Ascending aorta (tissue), 2 donors: Measurements from ENCODE around the gene KLK5. TPM values are rescaled to one million over a fixed set of nuclear protein-coding genes. Genes with fewer than 3 reads are reported as not detected.

Experiments
- DNase-seq, 2 donors: peaks; one replicate each; pipeline ENCODE4 v3.0.0-alpha.2; 2019; ENCODE audit warnings: low spot score in 2 of 2
- H3K27ac ChIP-seq, 2 donors: fragments of 200-600 bp; sonication (generic); one replicate each; pipeline ENCODE4 v1.5.1; 2016 to 2017; ENCODE audit warnings: mild to moderate bottlenecking in 1 of 2
- H3K27me3 ChIP-seq: fragments of 200-600 bp; sonication (generic); one replicate; pipeline ENCODE4 v1.5.1; 2017
- H3K36me3 ChIP-seq, 2 donors: fragments of 200-600 bp; sonication (generic); one replicate each; pipeline ENCODE4 v1.5.1; 2016
- H3K4me1 ChIP-seq, 2 donors: fragments of 200-600 bp; sonication (generic); one replicate each; pipeline ENCODE4 v1.5.1; 2016 to 2017; ENCODE audit warnings: mild to moderate bottlenecking in 1 of 2
- H3K4me3 ChIP-seq, 2 donors: fragments of 200-600 bp; sonication (generic); one replicate each; pipeline ENCODE4 v1.5.1; 2016 to 2017; ENCODE audit warnings: mild to moderate bottlenecking in 1 of 2
- H3K9me3 ChIP-seq, 2 donors: fragments of 200-600 bp; sonication (generic); one replicate each; pipeline ENCODE4 v1.5.1; 2016
- intact Hi-C: fragments of 100-400 bp; cut with DNase I; formaldehyde crosslinking; loops from one replicate; pipeline ENCODE4 v1.15.1; 2023
- total RNA-seq: library from RNA; depleted of rRNA; stranded (reverse); fragments of >200 nt; gene quantifications from one replicate; pipeline ENCODE4 v1.1.0, GENCODE V29; 2016
- TF ChIP-seq, protein P1 (sequence below), 3 experiments: fragments of 200-600 bp in 2 of 3; fragments of 450-650 bp in 1 of 3; sonication (generic) in 2 of 3; IDR thresholded peaks; one replicate each; pipeline ENCODE4 v1.5.1; 2016 to 2019; ENCODE audit warnings: antibody characterized with exemption in 3 of 3, mild to moderate bottlenecking in 1 of 3, moderate library complexity in 1 of 3

KLK5 gene
- total RNA-seq, 1 donor from 2014 or later = not detected

- Histone ChIP-seq H3K27ac (no peak overlapping the region), H3K4me1 (no peaks in the 10 kb centered on the region), H3K9me3 (no peaks in the 10 kb centered on the region), H3K36me3 (no peaks in the 10 kb centered on the region), H3K27me3 (no peaks in the 10 kb centered on the region), H3K4me3 (no peak overlapping the region)
- DNase-seq = no peak
- TF ChIP-seq, protein P1, sequence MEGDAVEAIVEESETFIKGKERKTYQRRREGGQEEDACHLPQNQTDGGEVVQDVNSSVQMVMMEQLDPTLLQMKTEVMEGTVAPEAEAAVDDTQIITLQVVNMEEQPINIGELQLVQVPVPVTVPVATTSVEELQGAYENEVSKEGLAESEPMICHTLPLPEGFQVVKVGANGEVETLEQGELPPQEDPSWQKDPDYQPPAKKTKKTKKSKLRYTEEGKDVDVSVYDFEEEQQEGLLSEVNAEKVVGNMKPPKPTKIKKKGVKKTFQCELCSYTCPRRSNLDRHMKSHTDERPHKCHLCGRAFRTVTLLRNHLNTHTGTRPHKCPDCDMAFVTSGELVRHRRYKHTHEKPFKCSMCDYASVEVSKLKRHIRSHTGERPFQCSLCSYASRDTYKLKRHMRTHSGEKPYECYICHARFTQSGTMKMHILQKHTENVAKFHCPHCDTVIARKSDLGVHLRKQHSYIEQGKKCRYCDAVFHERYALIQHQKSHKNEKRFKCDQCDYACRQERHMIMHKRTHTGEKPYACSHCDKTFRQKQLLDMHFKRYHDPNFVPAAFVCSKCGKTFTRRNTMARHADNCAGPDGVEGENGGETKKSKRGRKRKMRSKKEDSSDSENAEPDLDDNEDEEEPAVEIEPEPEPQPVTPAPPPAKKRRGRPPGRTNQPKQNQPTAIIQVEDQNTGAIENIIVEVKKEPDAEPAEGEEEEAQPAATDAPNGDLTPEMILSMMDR (IDR thresholded peaks at IDR 0.05) = no peak
- intact Hi-C loops = no loop called here
Measured at GRCh38 chr19:50916069-50916468, 36.8 kb downstream of the KLK5 start.

DNA sequence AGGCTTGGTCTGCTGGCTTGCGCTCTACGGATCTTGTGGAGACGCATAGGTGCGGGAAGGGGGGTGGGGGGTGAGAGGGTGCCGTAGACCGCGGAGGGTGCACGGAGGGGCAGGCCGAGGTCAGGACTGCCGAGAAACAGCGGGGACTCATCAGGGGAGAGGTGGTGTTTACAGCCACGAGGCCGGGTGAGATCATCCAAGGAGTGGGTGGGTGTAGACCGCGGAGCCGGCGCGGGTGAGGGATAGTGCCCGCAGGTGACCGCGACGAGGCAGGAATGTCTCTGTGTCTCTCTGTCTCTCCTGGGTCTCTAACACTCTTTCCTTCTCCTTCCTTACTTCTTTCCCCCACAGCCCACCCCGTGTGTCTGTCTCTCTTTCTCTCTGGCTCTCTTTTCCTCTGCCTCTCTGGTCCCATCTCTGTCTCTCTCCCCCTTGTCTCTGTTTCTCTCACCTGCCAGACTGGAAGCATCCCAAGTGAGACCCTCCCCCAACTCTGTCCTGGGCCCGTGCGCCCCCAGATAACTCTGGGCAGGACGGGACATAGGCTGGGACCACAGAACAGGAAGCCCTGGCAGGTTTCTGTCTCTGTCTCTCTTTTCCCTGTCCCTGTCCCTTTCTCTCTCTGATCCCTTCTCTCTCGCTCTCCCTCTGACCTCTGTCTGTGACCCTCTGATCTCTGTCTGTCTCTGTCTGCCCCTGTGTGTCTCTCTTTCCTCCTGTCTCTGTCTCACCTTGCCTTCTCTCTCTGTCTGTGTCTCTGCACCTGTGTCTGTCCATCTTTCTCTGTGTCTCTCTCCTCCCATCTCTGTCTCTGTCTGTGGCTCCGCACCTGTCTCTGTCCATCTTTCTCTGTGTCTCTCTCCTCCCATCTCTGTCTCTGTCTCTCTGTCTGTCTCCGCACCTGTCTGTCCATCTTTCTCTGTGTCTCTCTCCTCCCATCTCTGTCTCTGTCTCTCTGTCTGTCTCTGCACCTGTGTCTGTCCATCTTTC, 39.8 kb downstream of the KLK5 start:
- Histone ChIP-seq H3K9me3 (no peaks in the 10 kb centered on the region), H3K36me3 (no peaks in the 10 kb centered on the region), H3K4me1 (no peaks in the 10 kb centered on the region), H3K27me3 (no peaks in the 10 kb centered on the region), H3K27ac (no peak overlapping the region), H3K4me3 (no peak overlapping the region)
- TF ChIP-seq, protein P1 (IDR thresholded peaks at IDR 0.05) = no peak
- intact Hi-C loops = no loop called here
- no peak for DNase-seq

DNA sequence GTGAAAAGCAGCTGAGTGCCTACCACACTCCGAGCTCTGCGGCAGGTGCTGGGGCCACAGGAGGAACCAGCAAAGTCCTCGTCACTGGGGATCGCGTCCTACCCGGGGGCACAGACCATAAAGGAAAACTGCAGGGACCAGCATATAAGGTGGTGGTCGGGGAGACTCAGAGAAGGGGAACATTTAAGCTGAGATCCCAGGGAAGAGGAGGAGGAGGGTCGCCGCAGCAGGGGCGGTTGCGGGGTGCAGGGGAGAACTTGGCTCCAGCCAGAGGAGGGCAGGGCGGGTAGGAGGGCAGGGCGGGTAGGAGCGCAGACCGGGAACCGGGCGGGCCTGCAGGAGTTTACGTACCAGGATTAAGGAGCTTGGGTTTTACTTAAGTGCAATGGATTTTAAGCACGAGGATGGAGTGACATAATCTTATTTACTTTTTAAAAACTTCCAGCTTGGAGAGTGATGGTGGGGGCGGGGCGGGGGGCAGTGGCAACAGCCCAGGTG, 40.7 kb downstream of the KLK5 start:
- no peak overlapping the region for H3K4me3 ChIP-seq
- TF ChIP-seq, protein P1 (IDR thresholded peaks at IDR 0.05) = no peak
- no peaks in the 10 kb centered on the region for H3K27me3 ChIP-seq

DNA sequence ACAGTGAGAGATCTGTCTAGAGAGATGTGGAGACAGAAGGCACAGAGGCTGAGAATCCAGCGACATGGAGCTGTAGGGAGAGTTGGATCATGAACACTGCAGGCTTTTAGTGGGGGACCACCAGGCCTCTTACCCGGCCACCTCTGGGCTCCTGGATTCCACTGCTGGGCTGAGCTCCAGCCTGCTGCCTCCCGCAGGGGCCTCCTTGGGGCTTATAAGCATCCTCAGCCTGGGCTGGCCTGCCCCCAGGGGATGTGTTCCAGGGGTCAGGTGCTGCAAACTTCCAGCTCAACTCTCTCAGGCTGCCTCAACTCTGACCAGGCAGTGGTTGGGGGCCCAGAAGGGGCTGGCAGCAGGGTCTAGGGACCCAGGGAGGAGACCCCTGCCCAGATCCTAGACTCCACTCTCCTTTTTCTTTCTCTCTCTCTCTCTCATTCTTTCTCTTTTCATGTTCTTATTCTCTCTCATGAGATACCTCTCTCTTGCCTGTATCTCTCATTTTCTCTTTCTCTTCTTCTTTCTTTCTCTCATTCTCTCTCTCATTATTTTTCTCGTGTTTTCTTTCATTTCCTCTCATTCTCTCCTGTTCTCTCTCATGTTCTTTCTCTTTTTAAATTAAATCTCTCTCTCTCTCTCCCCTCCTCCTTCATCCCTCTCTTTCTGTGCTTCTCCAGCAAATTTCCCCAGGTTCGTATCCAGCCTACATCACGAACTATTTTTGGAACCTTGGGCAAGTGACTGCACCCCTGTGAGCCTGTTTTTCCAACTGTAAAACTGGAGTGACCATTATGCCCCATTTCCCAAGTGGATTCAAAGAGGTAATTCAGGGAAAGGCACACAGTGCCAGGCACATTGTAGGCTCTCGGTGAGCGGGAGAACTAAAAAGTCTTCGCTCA, 41.4 kb downstream of the KLK5 start, which contains the start of gene KLK4:
TSS of gene KLK4 (minus strand) at position 190 of the 896 bp plus-strand sequence. CDS start 657 bp downstream, outside the sequence.
- no peak within 1 kb of the TSS for H3K4me3 ChIP-seq
- H3K27me3 ChIP-seq = no peaks in the 10 kb centered on the region
- no peaks in the 10 kb centered on the region for H3K36me3 ChIP-seq
- H3K27ac ChIP-seq = no peak within 1 kb of the TSS
- intact Hi-C loops = no loop called here
- H3K4me1 ChIP-seq = no peaks in the 10 kb centered on the region
- no peaks in the 10 kb centered on the region for H3K9me3 ChIP-seq
- TF ChIP-seq, protein P1 (IDR thresholded peaks at IDR 0.05) = no peak
- no peak for DNase-seq

More for the DNA sequence above, 40.7 kb downstream of the KLK5 start:
- no peak for DNase-seq
- intact Hi-C loops = no loop called here
- no peaks in the 10 kb centered on the region for H3K4me1 ChIP-seq
- no peaks in the 10 kb centered on the region for H3K9me3 ChIP-seq
- no peak overlapping the region for H3K27ac ChIP-seq
- H3K36me3 ChIP-seq = no peaks in the 10 kb centered on the region

GRCh38 chr19:50910722-50911121, 42.1 kb downstream of the KLK5 start:
- Histone ChIP-seq H3K27me3 (no peaks in the 10 kb centered on the region), H3K36me3 (no peaks in the 10 kb centered on the region), H3K27ac (no peak overlapping the region), H3K4me3 (no peak overlapping the region), H3K4me1 (no peaks in the 10 kb centered on the region), H3K9me3 (no peaks in the 10 kb centered on the region)
- TF ChIP-seq, protein P1 (IDR thresholded peaks at IDR 0.05) = no peak
- no peak for DNase-seq
- intact Hi-C loops = no loop called here
